Muscle layer of duodenum (tissue), 2 donors: Measurements from ENCODE around the gene DNMT3L.

Source experiments
- H3K27ac ChIP-seq: one replicate; pipeline ENCODE4 v1.7.0; 2013; ENCODE audit warnings: mild to moderate bottlenecking, low read length
- H3K27me3 ChIP-seq: one replicate; pipeline ENCODE4 v1.7.0; 2013; ENCODE audit warnings: low read depth, mild to moderate bottlenecking, control low read depth, low read length
- H3K36me3 ChIP-seq, 2 donors: one replicate each; pipeline ENCODE4 v1.7.0; 2013; ENCODE audit warnings: low read length in 2 of 2, control low read depth in 1 of 2, mild to moderate bottlenecking in 1 of 2; ENCODE audit not compliant: insufficient read depth in 2 of 2, control insufficient read depth in 1 of 2
- H3K4me1 ChIP-seq, 2 donors: one replicate each; pipeline ENCODE4 v1.7.0; 2013; ENCODE audit warnings: low read length in 2 of 2, mild to moderate bottlenecking in 2 of 2, control low read depth in 1 of 2, moderate library complexity in 1 of 2; ENCODE audit not compliant: insufficient read depth in 2 of 2, control insufficient read depth in 1 of 2
- H3K4me3 ChIP-seq, 2 donors: one replicate each; pipeline ENCODE4 v1.7.0; 2013; ENCODE audit warnings: low read length in 2 of 2, low read depth in 1 of 2, mild to moderate bottlenecking in 1 of 2
- H3K9me3 ChIP-seq, 2 donors: one replicate each; pipeline ENCODE4 v1.7.0; 2013; ENCODE audit warnings: low read length in 2 of 2, control low read depth in 1 of 2, mild to moderate bottlenecking in 1 of 2; ENCODE audit not compliant: control insufficient read depth in 1 of 2
- donor health status: healthy.

Gene DNMT3L

GRCh38 chr21:44300262-44300959, 38.7 kb upstream of the DNMT3L start:
- H3K4me3 ChIP-seq = peak overlapping the region; percentile 68 to 81
- H3K4me1 ChIP-seq = peaks cover 7 to 45% of the 10 kb centered on the region in 2 donors
- H3K27ac ChIP-seq = peak overlapping the region; percentile 69

GRCh38 chr21:44299458-44300261, 38.0 kb upstream of the DNMT3L start, which contains the start of gene PFKL:
PFKL (plus strand) TSS chr21:44300053; CDS start chr21:44300106, 53 bp downstream.
- Histone ChIP-seq H3K27ac (peak within 1 kb of the TSS; percentile 69), H3K4me3 (peak within 1 kb of the TSS; percentile 68 to 81), H3K9me3 (no peaks in the 10 kb centered on the region), H3K4me1 (peaks cover 7 to 50% of the 10 kb centered on the region in 2 donors), H3K36me3 (no peaks in the 10 kb centered on the region), H3K27me3 (no peaks in the 10 kb centered on the region)

More at GRCh38 chr21:44300262-44300959, 38.7 kb upstream of the DNMT3L start:
- Histone ChIP-seq H3K36me3 (no peaks in the 10 kb centered on the region), H3K27me3 (no peaks in the 10 kb centered on the region), H3K9me3 (no peaks in the 10 kb centered on the region)

GRCh38 chr21:44299085-44299457, 37.4 kb upstream of the DNMT3L start:
- Histone ChIP-seq H3K4me1 (peaks cover 7 to 52% of the 10 kb centered on the region in 2 donors), H3K9me3 (no peaks in the 10 kb centered on the region), H3K27ac (peak overlapping the region; percentile 58), H3K4me3 (peak overlapping the region; percentile 63 to 64), H3K27me3 (no peaks in the 10 kb centered on the region), H3K36me3 (no peaks in the 10 kb centered on the region)

GRCh38 chr21:44298301-44298700, 36.6 kb upstream of the DNMT3L start:
- no peak overlapping the region for H3K4me3 ChIP-seq
- no peak overlapping the region for H3K27ac ChIP-seq
- no peaks in the 10 kb centered on the region for H3K27me3 ChIP-seq
- peaks cover 7 to 46% of the 10 kb centered on the region in 2 donors for H3K4me1 ChIP-seq
- no peaks in the 10 kb centered on the region for H3K9me3 ChIP-seq
- H3K36me3 ChIP-seq = no peaks in the 10 kb centered on the region

GRCh38 chr21:44297525-44298290, 36.0 kb upstream of the DNMT3L start:
- H3K27ac ChIP-seq = no peak overlapping the region
- H3K4me1 ChIP-seq = peaks cover 7 to 44% of the 10 kb centered on the region in 2 donors
- H3K9me3 ChIP-seq = no peaks in the 10 kb centered on the region
- no peak overlapping the region for H3K4me3 ChIP-seq
- no peaks in the 10 kb centered on the region for H3K27me3 ChIP-seq
- no peaks in the 10 kb centered on the region for H3K36me3 ChIP-seq

GRCh38 chr21:44296916-44297315, 35.2 kb upstream of the DNMT3L start:
- Histone ChIP-seq H3K4me1 (peaks cover 7 to 36% of the 10 kb centered on the region in 2 donors), H3K36me3 (no peaks in the 10 kb centered on the region), H3K9me3 (no peaks in the 10 kb centered on the region), H3K4me3 (no peak overlapping the region), H3K27me3 (no peaks in the 10 kb centered on the region), H3K27ac (no peak overlapping the region)

GRCh38 chr21:44296103-44296519, 34.4 kb upstream of the DNMT3L start:
- H3K27me3 ChIP-seq = no peaks in the 10 kb centered on the region

GRCh38 chr21:44295646-44296045, 33.9 kb upstream of the DNMT3L start:
- H3K36me3 ChIP-seq = no peaks in the 10 kb centered on the region
- H3K27me3 ChIP-seq = no peaks in the 10 kb centered on the region
- H3K27ac ChIP-seq = no peak overlapping the region
- H3K4me3 ChIP-seq = no peak overlapping the region
- H3K4me1 ChIP-seq = peaks cover 4 to 23% of the 10 kb centered on the region in 2 donors
- H3K9me3 ChIP-seq = no peaks in the 10 kb centered on the region

More at GRCh38 chr21:44296103-44296519, 34.4 kb upstream of the DNMT3L start:
- Histone ChIP-seq H3K36me3 (no peaks in the 10 kb centered on the region), H3K27ac (no peak overlapping the region), H3K9me3 (no peaks in the 10 kb centered on the region), H3K4me1 (peaks cover 6 to 28% of the 10 kb centered on the region in 2 donors), H3K4me3 (no peak overlapping the region)

- no peaks in the 10 kb centered on the region for H3K36me3 ChIP-seq
- no peaks in the 10 kb centered on the region for H3K9me3 ChIP-seq
- no peak overlapping the region for H3K27ac ChIP-seq
- H3K4me1 ChIP-seq = peaks cover 4 to 21% of the 10 kb centered on the region in 2 donors
- no peaks in the 10 kb centered on the region for H3K27me3 ChIP-seq
- H3K4me3 ChIP-seq = no peak overlapping the region
These were observed 33.5 kb upstream of the DNMT3L start for GRCh38 chr21:44295163-44295573.

GRCh38 chr21:44294391-44295162, 32.9 kb upstream of the DNMT3L start:
- Histone ChIP-seq H3K27ac (no peak overlapping the region), H3K9me3 (no peaks in the 10 kb centered on the region)

More at GRCh38 chr21:44294391-44295162, 32.9 kb upstream of the DNMT3L start:
- H3K4me1 ChIP-seq = peaks cover 4 to 21% of the 10 kb centered on the region in 2 donors
- no peaks in the 10 kb centered on the region for H3K27me3 ChIP-seq
- no peaks in the 10 kb centered on the region for H3K36me3 ChIP-seq
- no peak overlapping the region for H3K4me3 ChIP-seq
